Measurements from ENCODE around the gene ASPHD2. TPM values are rescaled to one million over a fixed set of nuclear protein-coding genes. Genes with fewer than 3 reads are reported as not detected.

The ASPHD2 gene
- total RNA-seq, 2 experiments from 2014 or later: 9.2 to 10.0 TPM

GRCh38 chr22:26463688-26464087 is 34.6 kb downstream of the ASPHD2 start:
- H3K36me3 Mint-ChIP-seq (ENCODE audit: low read depth): peaks cover 38% of the 10 kb centered on the region
- ChIA-PET CTCF (interaction anchor here (4.6 to 5.3 kb wide), 2 partner anchors 67 to 98 kb away, joined by 52 to 76 read pairs; no protein-coding TSS in a partner anchor), POLR2A (no interaction called here)
- no peaks in the 10 kb centered on the region for H3K4me1 Mint-ChIP-seq (ENCODE audit: low read depth)
- no peaks in the 10 kb centered on the region for H3K27me3 Mint-ChIP-seq (ENCODE audit: low read depth)
- H3K4me3 Mint-ChIP-seq: no peak overlapping the region
- ATAC-seq: no peak
- no peak for DNase-seq
- no peaks in the 10 kb centered on the region for H3K9me3 Mint-ChIP-seq (ENCODE audit: insufficient read depth)
- H3K27ac Mint-ChIP-seq: no peak overlapping the region

DNA sequence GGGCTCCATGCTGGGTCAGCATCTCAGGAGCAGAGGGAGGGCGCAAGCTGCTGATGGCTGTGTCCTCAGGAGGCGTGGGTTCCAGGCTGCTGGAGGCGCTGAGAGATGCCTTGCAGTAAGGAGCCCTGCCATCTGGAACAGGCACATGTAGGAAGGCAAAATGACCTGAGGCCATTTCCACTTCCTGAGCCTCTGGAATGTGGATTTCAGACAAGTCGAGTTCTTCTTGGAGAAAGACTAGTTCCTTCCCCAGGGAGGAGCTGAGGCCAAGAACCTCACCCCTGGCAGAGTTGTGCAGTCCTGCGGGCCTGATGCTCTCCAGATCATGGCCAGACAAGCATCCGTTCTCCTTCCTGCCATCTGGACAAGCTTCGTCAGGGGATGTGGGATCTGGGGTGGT is 35.3 kb downstream of the ASPHD2 start:
- ChIA-PET POLR2A (interaction anchor here (1.7 kb wide), 1 partner anchor 19 kb away, joined by 3 read pairs; the partner anchor contains the start of gene HPS4), CTCF (no interaction called here)
- no peak for DNase-seq
- Mint-ChIP-seq H3K4me1 (ENCODE audit: low read depth) (no peaks in the 10 kb centered on the region), H3K27me3 (ENCODE audit: low read depth) (no peaks in the 10 kb centered on the region), H3K36me3 (ENCODE audit: low read depth) (peaks cover 44% of the 10 kb centered on the region), H3K4me3 (no peak overlapping the region), H3K9me3 (ENCODE audit: insufficient read depth) (no peaks in the 10 kb centered on the region), H3K27ac (no peak overlapping the region)
- no peak for ATAC-seq

DNA sequence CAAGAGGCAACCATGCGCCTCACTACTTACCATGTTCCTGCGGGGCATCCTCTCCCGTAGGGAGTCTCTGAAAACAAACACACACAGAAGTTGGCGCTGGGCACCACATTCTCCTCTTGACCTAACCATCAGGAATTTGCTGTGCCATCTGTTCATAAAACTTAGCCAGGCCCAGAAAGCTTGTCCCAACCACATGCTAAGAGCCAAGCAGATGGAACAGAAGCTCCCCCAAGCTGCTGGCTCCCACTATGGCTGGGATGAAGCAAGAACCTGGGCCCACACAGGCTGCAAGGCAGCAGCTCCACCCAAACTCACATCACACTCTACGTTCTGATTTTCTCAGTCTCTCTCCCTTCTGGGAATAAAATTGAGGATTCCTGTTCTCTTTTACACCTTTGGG is 37.1 kb downstream of the ASPHD2 start:
- ATAC-seq (no peak), DNase-seq (no peak)
- ChIA-PET POLR2A (no interaction called here), CTCF (interaction anchor here (1.8 kb wide), 1 partner anchor 35 kb away, joined by 6 read pairs; no protein-coding TSS in a partner anchor)
- no peak overlapping the region for H3K27ac Mint-ChIP-seq
- no peaks in the 10 kb centered on the region for H3K9me3 Mint-ChIP-seq (ENCODE audit: insufficient read depth)
- no peaks in the 10 kb centered on the region for H3K27me3 Mint-ChIP-seq (ENCODE audit: low read depth)
- H3K4me1 Mint-ChIP-seq (ENCODE audit: low read depth): no peaks in the 10 kb centered on the region
- H3K4me3 Mint-ChIP-seq: no peak overlapping the region
- H3K36me3 Mint-ChIP-seq (ENCODE audit: low read depth): peaks cover 52% of the 10 kb centered on the region

DNA sequence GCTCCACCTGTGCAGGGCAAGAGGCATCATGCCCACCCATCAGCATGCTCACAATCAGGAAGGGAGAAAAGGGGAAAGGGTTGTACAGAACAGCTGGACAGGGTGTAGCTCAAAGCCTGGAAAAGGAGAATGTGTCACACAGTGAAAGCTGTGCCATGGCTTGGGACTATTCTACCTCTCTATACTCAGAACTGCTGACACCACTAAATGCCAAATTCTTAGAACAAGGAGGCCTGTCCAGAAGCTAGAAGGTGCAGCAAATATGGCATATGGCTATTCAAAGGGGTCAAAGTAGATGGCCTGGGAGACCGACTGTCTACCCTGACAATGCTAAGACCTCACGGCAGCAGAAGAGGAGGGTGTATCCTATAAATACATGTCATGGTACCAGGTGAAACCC is 41.7 kb downstream of the ASPHD2 start:
- H3K9me3 Mint-ChIP-seq (ENCODE audit: insufficient read depth): no peaks in the 10 kb centered on the region
- H3K27me3 Mint-ChIP-seq (ENCODE audit: low read depth): no peaks in the 10 kb centered on the region
- H3K4me3 Mint-ChIP-seq: no peak overlapping the region
- ATAC-seq: no peak
- H3K4me1 Mint-ChIP-seq (ENCODE audit: low read depth): peaks cover 7% of the 10 kb centered on the region
- DNase-seq: no peak
- H3K36me3 Mint-ChIP-seq (ENCODE audit: low read depth): peaks cover 56% of the 10 kb centered on the region
- POLR2A ChIA-PET: no interaction called here
- no peak overlapping the region for H3K27ac Mint-ChIP-seq
- CTCF ChIA-PET: interaction anchor here (0.9 to 1.9 kb wide), 4 partner anchors 9 to 106 kb away, joined by 3 to 5 read pairs (median 4); no protein-coding TSS in a partner anchor

DNA sequence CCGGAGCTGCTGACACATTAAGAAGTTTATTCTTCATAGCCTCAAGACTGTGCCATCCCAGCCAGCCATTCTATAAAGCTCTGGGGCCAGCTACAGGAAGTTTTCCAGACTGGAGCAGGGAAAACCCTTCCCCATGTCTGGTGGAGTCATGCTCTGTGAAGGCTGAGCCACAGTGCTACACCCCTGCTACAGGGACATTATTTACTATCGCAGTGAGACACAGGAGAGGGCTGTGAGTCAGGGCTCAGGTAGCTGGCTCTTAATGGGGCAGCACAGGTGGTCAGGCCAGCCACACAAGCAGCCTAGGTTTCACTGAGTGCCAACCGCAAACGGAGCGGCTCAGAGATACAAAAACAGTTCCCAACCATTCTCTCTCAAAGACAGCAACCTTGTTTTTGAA is 42.5 kb downstream of the ASPHD2 start:
- peak overlapping the region; percentile 34 for H3K27ac Mint-ChIP-seq
- H3K4me1 Mint-ChIP-seq (ENCODE audit: low read depth): peaks cover 9% of the 10 kb centered on the region
- H3K9me3 Mint-ChIP-seq (ENCODE audit: insufficient read depth): no peaks in the 10 kb centered on the region
- H3K36me3 Mint-ChIP-seq (ENCODE audit: low read depth): peaks cover 57% of the 10 kb centered on the region
- ATAC-seq (no peak), DNase-seq (no peak)
- no peak overlapping the region for H3K4me3 Mint-ChIP-seq
- ChIA-PET CTCF (interaction anchor here (0.9 to 1.8 kb wide), 3 partner anchors 10 to 36 kb away, joined by 3 to 5 read pairs (median 4); no protein-coding TSS in a partner anchor), POLR2A (interaction anchor here (0.6 kb wide), 1 partner anchor 177 kb away, joined by 3 read pairs; no protein-coding TSS in a partner anchor)
- H3K27me3 Mint-ChIP-seq (ENCODE audit: low read depth): no peaks in the 10 kb centered on the region

DNA sequence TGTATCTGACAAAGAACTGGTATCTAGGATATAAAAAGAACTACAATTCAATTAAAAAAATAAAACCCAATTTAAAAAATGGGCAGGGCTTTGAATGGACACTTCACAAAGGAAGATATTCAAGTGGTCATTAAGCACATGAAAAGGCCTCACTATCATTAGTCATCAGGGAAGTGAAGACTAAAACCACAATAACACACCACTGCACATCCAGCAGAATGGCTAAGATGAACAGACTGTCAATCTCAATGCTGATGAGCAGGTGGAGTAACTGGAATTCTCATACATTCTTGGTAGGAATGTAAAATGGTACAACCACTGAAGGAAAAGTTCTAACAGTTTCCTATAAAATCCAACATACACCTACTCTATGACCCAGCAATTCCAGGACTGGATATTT is 45.6 kb downstream of the ASPHD2 start:
- CTCF ChIA-PET: interaction anchor here (1.0 to 1.3 kb wide), 2 partner anchors 9 to 14 kb away, joined by 3 to 7 read pairs; partner anchors contain the start of genes HPS4 and SRRD
- no peak overlapping the region for H3K4me3 Mint-ChIP-seq
- peaks cover 60% of the 10 kb centered on the region for H3K36me3 Mint-ChIP-seq (ENCODE audit: low read depth)
- ATAC-seq: no peak
- H3K4me1 Mint-ChIP-seq (ENCODE audit: low read depth): peaks cover 35% of the 10 kb centered on the region
- DNase-seq: no peak
- no peak overlapping the region for H3K27ac Mint-ChIP-seq
- H3K9me3 Mint-ChIP-seq (ENCODE audit: insufficient read depth): no peaks in the 10 kb centered on the region
- no peaks in the 10 kb centered on the region for H3K27me3 Mint-ChIP-seq (ENCODE audit: low read depth)
- POLR2A ChIA-PET: interaction anchor here (0.9 to 1.8 kb wide), 2 partner anchors 9 to 15 kb away, joined by 4 to 10 read pairs; partner anchors contain the start of genes HPS4 and SRRD

GRCh38 chr22:26476705-26477340 is 47.8 kb downstream of the ASPHD2 start:
- no peak overlapping the region for H3K27ac Mint-ChIP-seq
- H3K9me3 Mint-ChIP-seq (ENCODE audit: insufficient read depth): no peaks in the 10 kb centered on the region
- ATAC-seq (no peak), DNase-seq (no peak)
- H3K36me3 Mint-ChIP-seq (ENCODE audit: low read depth): peaks cover 57% of the 10 kb centered on the region
- peaks cover 54% of the 10 kb centered on the region for H3K4me1 Mint-ChIP-seq (ENCODE audit: low read depth)
- ChIA-PET POLR2A (no interaction called here), CTCF (interaction anchor here (1.1 to 3.3 kb wide), 5 partner anchors 11 to 196 kb away, joined by 3 to 16 read pairs (median 4); no protein-coding TSS in a partner anchor)
- H3K4me3 Mint-ChIP-seq: no peak overlapping the region
- H3K27me3 Mint-ChIP-seq (ENCODE audit: low read depth): no peaks in the 10 kb centered on the region

- Mint-ChIP-seq H3K4me1 (ENCODE audit: low read depth) (peaks cover 59% of the 10 kb centered on the region), H3K27ac (no peak overlapping the region), H3K36me3 (ENCODE audit: low read depth) (peaks cover 52% of the 10 kb centered on the region), H3K27me3 (ENCODE audit: low read depth) (no peaks in the 10 kb centered on the region), H3K9me3 (ENCODE audit: insufficient read depth) (no peaks in the 10 kb centered on the region), H3K4me3 (no peak overlapping the region)
- CTCF ChIA-PET: interaction anchor here (1.1 to 3.3 kb wide), 5 partner anchors 12 to 196 kb away, joined by 3 to 16 read pairs (median 4); no protein-coding TSS in a partner anchor
- ATAC-seq (no peak), DNase-seq (no peak)
- POLR2A ChIA-PET: no interaction called here
Observed at GRCh38 chr22:26477341-26477731, 48.3 kb downstream of the ASPHD2 start.

GRCh38 chr22:26479043-26479791 is 50.2 kb downstream of the ASPHD2 start:
- Mint-ChIP-seq H3K27ac (peak overlapping the region; percentile 83), H3K4me3 (peak overlapping the region; percentile 62), H3K36me3 (ENCODE audit: low read depth) (peaks cover 44% of the 10 kb centered on the region), H3K9me3 (ENCODE audit: insufficient read depth) (no peaks in the 10 kb centered on the region), H3K27me3 (ENCODE audit: low read depth) (no peaks in the 10 kb centered on the region), H3K4me1 (ENCODE audit: low read depth) (peaks cover 69% of the 10 kb centered on the region)
- ATAC-seq (no peak), DNase-seq (no peak)
- ChIA-PET CTCF (interaction anchor here (0.7 to 3.3 kb wide), 12 partner anchors 11 to 194 kb away, joined by 3 to 16 read pairs (median 5); no protein-coding TSS in a partner anchor), POLR2A (interaction anchor here (0.9 to 2.2 kb wide), 4 partner anchors 24 to 194 kb away, joined by 5 to 8 read pairs (median 6); partner anchors contain the start of gene ASPHD2)

- Mint-ChIP-seq H3K36me3 (ENCODE audit: low read depth) (peaks cover 40% of the 10 kb centered on the region), H3K9me3 (ENCODE audit: insufficient read depth) (no peaks in the 10 kb centered on the region), H3K27ac (peak overlapping the region; percentile 83), H3K4me3 (peak overlapping the region; percentile 62), H3K27me3 (ENCODE audit: low read depth) (no peaks in the 10 kb centered on the region), H3K4me1 (ENCODE audit: low read depth) (peaks cover 71% of the 10 kb centered on the region)
- CTCF ChIA-PET: interaction anchor here (1.1 to 5.1 kb wide), 10 partner anchors 12 to 186 kb away, joined by 3 to 29 read pairs (median 6); no protein-coding TSS in a partner anchor
- ATAC-seq (no peak), DNase-seq (no peak)
- POLR2A ChIA-PET: interaction anchor here (1.8 to 4.2 kb wide), 3 partner anchors 24 to 50 kb away, joined by 6 to 25 read pairs (median 8); partner anchors contain the start of gene ASPHD2
Observed at GRCh38 chr22:26479792-26480610, 50.9 kb downstream of the ASPHD2 start.

- Mint-ChIP-seq H3K9me3 (ENCODE audit: insufficient read depth) (no peaks in the 10 kb centered on the region), H3K27ac (peak overlapping the region; percentile 3), H3K36me3 (ENCODE audit: low read depth) (peaks cover 39% of the 10 kb centered on the region), H3K27me3 (ENCODE audit: low read depth) (no peaks in the 10 kb centered on the region), H3K4me3 (peak overlapping the region; percentile 62), H3K4me1 (ENCODE audit: low read depth) (peaks cover 76% of the 10 kb centered on the region)
- no peak for DNase-seq
- CTCF ChIA-PET: interaction anchor here (1.1 to 5.1 kb wide), 4 partner anchors 22 to 185 kb away, joined by 3 to 55 read pairs (median 17); no protein-coding TSS in a partner anchor
- no peak for ATAC-seq
- POLR2A ChIA-PET: interaction anchor here (0.6 to 4.2 kb wide), 3 partner anchors 23 to 177 kb away, joined by 3 to 25 read pairs (median 6); partner anchors contain the start of genes ASPHD2 and MIAT
Observed at GRCh38 chr22:26480611-26480932, 51.5 kb downstream of the ASPHD2 start.

Measured in activated CD8-positive, alpha-beta T cell treated with anti-CD3 and anti-CD28 coated beads, Interleukin-2, amount 10 ng/mL, durations not matched to agents 7 days and 5 days (primary cell).